SU-DHL-6 (cell line): ENCODE measurements around the gene PPIG.
"Not testable (repeated sequence)": the region's sequence is repeated elsewhere in the genome, so short reads cannot be mapped to it uniquely, and the experiment has no call there.

Source experiments
- EZH2phosphoT487 ChIP-seq: fragments of 200-600 bp; sonication (generic), shearing (Covaris generic); conservative IDR thresholded peaks from 2 replicates; pipeline ENCODE4 v1.6.1; 2018; ENCODE audit warnings: mild to moderate bottlenecking, antibody characterized with exemption, low read length, moderate library complexity, mixed read lengths
- TF ChIP-seq, protein P1 (sequence below): fragments of 200-600 bp; sonication (generic); IDR thresholded peaks from one replicate; pipeline ENCODE4 v1.5.1; 2017; ENCODE audit warnings: antibody characterized with exemption, mild to moderate bottlenecking, low read length, moderate library complexity; ENCODE audit not compliant: insufficient read depth, poor library complexity, severe bottlenecking

DNA sequence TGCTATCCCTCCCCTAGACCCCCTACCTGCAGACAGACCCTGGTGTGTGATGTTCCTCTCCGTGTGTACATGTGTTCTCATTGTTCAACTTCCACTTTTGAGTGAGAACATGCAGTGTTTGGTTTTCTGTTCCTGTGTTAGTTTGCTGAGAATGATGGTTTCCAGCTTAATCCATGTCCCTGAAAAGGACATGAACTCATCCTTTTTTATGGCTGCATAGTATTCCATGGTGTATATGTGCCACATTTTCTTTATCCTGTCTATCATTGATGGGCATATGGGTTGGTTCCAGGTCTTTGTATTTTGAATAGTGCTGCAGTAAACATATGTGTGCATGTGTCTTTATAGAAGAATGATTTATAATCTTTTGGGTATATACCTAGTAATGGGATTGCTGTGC lies 31.8 kb downstream of the PPIG start:
- TF ChIP-seq, protein P1, sequence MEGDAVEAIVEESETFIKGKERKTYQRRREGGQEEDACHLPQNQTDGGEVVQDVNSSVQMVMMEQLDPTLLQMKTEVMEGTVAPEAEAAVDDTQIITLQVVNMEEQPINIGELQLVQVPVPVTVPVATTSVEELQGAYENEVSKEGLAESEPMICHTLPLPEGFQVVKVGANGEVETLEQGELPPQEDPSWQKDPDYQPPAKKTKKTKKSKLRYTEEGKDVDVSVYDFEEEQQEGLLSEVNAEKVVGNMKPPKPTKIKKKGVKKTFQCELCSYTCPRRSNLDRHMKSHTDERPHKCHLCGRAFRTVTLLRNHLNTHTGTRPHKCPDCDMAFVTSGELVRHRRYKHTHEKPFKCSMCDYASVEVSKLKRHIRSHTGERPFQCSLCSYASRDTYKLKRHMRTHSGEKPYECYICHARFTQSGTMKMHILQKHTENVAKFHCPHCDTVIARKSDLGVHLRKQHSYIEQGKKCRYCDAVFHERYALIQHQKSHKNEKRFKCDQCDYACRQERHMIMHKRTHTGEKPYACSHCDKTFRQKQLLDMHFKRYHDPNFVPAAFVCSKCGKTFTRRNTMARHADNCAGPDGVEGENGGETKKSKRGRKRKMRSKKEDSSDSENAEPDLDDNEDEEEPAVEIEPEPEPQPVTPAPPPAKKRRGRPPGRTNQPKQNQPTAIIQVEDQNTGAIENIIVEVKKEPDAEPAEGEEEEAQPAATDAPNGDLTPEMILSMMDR: not testable (repeated sequence)
- TF ChIP-seq EZH2phosphoT487: not testable (repeated sequence)
